Activated T-helper 1 cell treated with anti-CD3 and anti-CD28 coated beads, Interleukin-12 subunit alpha, Interleukin-12 subunit beta, Interleukin-2, Interleukin-4 antibody, amounts not matched to agents 30 ng/mL and 10 ng/mL and 1 ng/mL, durations not matched to agents 14 hours and 24 hours and 36 hours (primary cell): ENCODE results near the gene CUTC. TPM values are rescaled to one million over a fixed set of nuclear protein-coding genes. Genes with fewer than 3 reads are reported as not detected.

Source experiments
- DNase-seq: peaks from one replicate; pipeline ENCODE4 v3.0.0; 2021; ENCODE audit warnings: low spot score
- H3K27ac Mint-ChIP-seq: one replicate; pipeline ENCODE4 v1.8.0; 2021; ENCODE audit warnings: mild to moderate bottlenecking, mixed read lengths
- H3K27me3 Mint-ChIP-seq: one replicate; pipeline ENCODE4 v1.8.0; 2022; ENCODE audit warnings: mild to moderate bottlenecking, moderate library complexity, mixed read lengths; ENCODE audit not compliant: insufficient read depth
- H3K36me3 Mint-ChIP-seq: one replicate; pipeline ENCODE4 v1.8.0; 2021; ENCODE audit warnings: low read depth, mixed read lengths
- H3K4me1 Mint-ChIP-seq: one replicate; pipeline ENCODE4 v1.8.0; 2021; ENCODE audit warnings: low read depth, mixed read lengths
- H3K4me3 Mint-ChIP-seq: one replicate; pipeline ENCODE4 v1.8.0; 2021; ENCODE audit warnings: mild to moderate bottlenecking, moderate library complexity, mixed read lengths
- H3K9me3 Mint-ChIP-seq: one replicate; pipeline ENCODE4 v1.8.0; 2021; ENCODE audit warnings: mixed read lengths
- intact Hi-C: fragments of 100-400 bp; cut with micrococcal nuclease; formaldehyde crosslinking; loops from one replicate; pipeline ENCODE4 v1.15.1; 2024
- total RNA-seq: library from RNA; stranded (reverse); gene quantifications from 2 replicates; pipeline ENCODE4 v1.2.3, GENCODE V29; 2022

The CUTC gene
- total RNA-seq, 1 donor from 2014 or later, result 42.2 TPM

DNA sequence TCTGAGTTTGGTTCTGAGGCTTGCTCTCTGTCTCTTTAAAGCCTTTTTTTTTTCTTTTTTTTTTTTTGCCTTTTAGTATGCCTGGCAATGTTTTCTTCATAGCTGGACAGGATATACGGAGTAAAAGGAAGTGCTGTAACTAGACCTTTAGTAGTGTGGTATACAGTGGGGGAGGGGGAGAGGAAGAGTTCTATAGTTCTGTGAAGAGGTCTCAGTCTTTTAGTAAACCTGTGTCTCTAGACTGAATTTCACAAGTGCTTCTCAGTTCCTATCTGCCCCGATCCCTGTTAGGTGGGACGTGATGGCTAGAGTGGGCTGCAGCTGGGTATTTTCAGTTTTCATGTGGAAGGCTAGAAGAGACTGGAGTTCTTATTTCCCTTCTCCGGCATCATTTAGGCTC is 47.3 kb downstream of the CUTC start:
- Mint-ChIP-seq H3K4me3 (no peak overlapping the region), H3K27me3 (peaks cover 8% of the 10 kb centered on the region), H3K36me3 (no peaks in the 10 kb centered on the region), H3K9me3 (no peaks in the 10 kb centered on the region), H3K4me1 (peaks cover 6% of the 10 kb centered on the region), H3K27ac (no peak overlapping the region)
- intact Hi-C loops, result no loop called here
- no peak for DNase-seq

DNA sequence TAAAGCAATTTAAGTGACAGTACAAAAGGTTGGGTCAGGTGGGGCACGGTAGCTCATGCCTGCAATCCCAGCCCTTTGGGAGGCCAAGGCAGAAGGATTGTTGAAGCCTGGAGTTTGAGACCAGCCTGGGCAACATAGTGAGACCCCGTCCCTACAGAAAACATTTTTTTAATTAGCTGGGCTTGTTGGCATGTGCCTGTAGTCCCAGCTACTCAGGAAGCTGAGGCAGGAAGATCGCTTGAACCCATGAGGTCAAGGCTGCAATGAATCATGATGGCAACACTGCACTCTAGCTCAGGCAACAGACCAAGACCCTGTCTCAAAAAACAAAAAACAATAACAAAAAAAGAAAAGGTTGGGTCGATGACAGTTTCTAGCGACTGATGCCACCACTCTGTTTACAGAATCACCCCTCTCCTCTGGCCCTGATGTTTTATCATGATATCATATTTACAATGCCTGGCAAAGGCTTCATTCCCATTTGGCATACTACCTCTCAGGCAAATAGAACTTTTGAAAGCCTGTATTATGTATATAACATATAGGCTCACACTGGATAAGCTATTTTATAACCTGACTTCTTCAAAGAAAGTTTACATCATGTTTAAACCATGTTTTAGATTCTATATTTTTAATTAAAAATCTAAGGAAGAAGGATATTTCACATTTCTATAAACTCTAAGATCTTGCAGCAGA is 49.8 kb downstream of the CUTC start:
- no peak for DNase-seq
- no peak overlapping the region for H3K27ac Mint-ChIP-seq
- H3K9me3 Mint-ChIP-seq, result no peaks in the 10 kb centered on the region
- H3K36me3 Mint-ChIP-seq, result no peaks in the 10 kb centered on the region
- peaks cover 6% of the 10 kb centered on the region for H3K4me1 Mint-ChIP-seq
- H3K4me3 Mint-ChIP-seq, result no peak overlapping the region
- H3K27me3 Mint-ChIP-seq, result peaks cover 7% of the 10 kb centered on the region
- intact Hi-C loops, result no loop called here

DNA sequence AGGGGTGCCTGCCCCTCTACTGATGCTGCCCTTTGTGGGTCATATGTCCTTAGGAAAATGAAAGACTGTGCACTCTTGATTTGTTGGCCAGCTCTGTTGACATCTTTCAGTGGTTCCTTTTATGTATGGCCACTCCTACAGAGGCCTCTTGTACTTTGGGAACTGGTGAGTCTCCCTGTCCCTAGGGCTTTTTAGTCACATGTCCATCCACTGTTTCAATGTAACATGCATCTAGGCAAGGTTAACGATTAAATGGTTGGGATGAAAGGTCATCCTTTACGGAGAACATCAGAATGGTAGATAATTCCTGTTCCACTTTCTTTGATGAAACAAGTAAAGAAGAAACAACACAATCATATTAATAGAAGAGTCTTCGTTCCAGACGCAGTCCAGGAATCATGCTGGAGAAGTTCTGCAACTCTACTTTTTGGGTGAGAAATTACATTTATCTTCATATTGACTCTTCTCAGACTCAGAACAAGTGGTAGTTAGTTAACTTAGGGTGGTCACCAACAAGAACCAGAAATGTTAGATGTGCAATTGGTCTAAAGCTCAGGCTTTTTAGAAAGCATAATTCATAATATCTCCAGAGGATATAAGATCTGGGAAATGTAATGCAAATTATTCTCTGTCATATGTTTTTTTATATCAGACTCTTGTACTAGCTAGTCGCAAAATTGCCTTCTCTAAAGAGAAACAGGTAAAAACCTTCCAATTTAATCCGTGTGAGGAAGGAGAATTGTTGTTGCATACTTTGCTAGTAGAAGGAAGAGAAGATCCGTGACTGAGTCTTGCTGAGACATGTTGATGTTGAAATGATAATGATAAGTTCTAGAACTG is 50.6 kb downstream of the CUTC start, which contains the start of gene ABCC2:
Gene ABCC2 (plus strand): TSS at position 194 of the 840 bp plus-strand sequence. CDS start 205 bp downstream, at position 399.
- DNase-seq, result no peak
- intact Hi-C loops, result no loop called here
- H3K9me3 Mint-ChIP-seq, result no peaks in the 10 kb centered on the region
- peaks cover 6% of the 10 kb centered on the region for H3K4me1 Mint-ChIP-seq
- no peaks in the 10 kb centered on the region for H3K36me3 Mint-ChIP-seq
- no peak within 1 kb of the TSS for H3K4me3 Mint-ChIP-seq
- no peak within 1 kb of the TSS for H3K27ac Mint-ChIP-seq
- H3K27me3 Mint-ChIP-seq, result peaks cover 6% of the 10 kb centered on the region

DNA sequence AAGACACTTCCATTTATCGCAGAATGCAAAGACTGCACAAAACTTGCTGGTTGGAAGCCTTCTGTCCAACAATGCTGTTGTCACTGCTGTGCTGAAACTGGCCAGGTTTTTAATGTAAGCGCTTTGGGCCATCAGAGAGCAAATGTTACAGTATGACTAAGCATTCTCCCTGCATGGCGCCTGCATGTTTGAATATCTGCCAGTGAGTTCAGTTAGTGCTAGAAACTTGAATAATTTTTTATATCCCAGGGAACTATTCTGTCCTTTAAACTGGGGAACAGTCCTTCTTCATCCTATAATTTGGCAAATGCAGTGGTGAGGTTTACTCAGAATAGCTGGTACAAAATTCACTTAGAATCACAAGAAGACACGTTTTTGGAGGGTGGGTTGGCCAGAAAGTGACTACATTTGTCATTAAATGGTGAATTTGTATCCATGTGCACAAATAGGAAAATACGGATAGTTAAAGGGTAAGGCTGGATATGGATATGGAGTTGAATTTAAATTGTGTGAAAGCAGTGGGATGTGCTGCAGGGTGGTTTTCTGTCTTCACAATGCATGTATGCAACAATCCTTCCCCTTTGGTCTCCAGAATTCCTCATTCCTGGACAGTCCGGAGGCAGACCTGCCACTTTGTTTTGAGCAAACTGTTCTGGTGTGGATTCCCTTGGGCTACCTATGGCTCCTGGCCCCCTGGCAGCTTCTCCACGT is 52.1 kb downstream of the CUTC start:
- Mint-ChIP-seq H3K36me3 (no peaks in the 10 kb centered on the region), H3K9me3 (no peaks in the 10 kb centered on the region), H3K4me1 (peaks cover 5% of the 10 kb centered on the region), H3K27ac (no peak overlapping the region), H3K27me3 (peaks cover 3% of the 10 kb centered on the region), H3K4me3 (no peak overlapping the region)
- intact Hi-C loops, result no loop called here
- DNase-seq, result no peak

DNA sequence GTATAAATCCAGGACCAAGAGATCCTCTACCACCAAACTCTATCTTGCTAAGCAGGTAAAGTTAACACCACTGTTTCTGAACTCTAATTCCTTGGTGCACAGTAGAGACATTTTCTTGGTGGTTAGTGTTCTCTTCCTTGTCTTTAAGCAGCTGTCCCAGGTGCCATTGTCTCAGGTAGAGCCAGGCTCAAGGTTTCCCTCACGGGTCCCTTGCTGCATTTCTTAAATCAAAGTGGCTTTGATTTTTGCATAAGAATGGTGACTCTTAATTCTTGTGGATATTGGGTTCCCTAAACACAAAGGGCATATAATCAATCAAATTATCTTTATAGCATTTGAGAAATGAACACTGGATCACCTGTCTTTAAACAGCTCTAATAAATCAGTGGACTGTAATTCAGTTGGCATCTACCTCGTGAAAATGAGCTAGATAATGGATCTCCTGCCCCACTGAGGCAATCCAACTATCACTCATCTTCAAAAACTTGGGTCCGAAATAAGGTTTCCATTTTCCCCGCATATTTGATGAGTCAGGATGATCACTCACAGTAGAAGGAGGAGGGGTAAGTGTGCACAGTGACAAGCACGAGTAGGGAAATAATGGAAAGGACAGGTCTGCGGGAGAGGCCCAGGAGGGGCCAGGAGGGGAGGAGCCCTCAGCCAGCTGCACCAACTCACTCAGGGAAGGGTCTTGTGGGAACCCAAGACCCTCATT is 52.9 kb downstream of the CUTC start:
- H3K36me3 Mint-ChIP-seq, result no peaks in the 10 kb centered on the region
- H3K27me3 Mint-ChIP-seq, result peaks cover 3% of the 10 kb centered on the region
- no peak overlapping the region for H3K27ac Mint-ChIP-seq
- DNase-seq, result no peak
- intact Hi-C loops, result no loop called here
- H3K9me3 Mint-ChIP-seq, result no peaks in the 10 kb centered on the region
- no peaks in the 10 kb centered on the region for H3K4me1 Mint-ChIP-seq
- H3K4me3 Mint-ChIP-seq, result no peak overlapping the region

DNA sequence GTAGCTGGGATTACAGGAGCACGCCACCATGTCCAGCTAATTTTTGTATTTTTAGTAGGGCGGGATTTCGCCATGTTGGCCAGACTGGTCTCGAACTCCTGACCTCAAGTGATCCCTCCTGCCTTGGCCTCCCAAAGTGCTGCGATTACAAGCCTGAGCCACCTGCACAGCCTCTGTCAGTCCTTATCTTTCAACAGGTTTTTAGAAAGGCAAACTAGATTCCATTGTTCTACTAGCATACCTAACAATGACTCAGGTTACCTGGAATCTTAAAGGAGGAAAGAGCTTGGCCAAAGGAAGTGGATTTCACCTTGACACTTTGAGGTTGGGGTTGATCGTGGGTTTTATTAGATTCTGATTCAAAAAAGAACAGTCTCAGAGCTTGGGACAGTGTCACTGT is 53.6 kb downstream of the CUTC start:
- no peak for DNase-seq
- H3K27ac Mint-ChIP-seq, result no peak overlapping the region
- no peaks in the 10 kb centered on the region for H3K9me3 Mint-ChIP-seq
- peaks cover 3% of the 10 kb centered on the region for H3K27me3 Mint-ChIP-seq
- intact Hi-C loops, result no loop called here
- H3K36me3 Mint-ChIP-seq, result no peaks in the 10 kb centered on the region
- H3K4me3 Mint-ChIP-seq, result no peak overlapping the region
- H3K4me1 Mint-ChIP-seq, result no peaks in the 10 kb centered on the region

DNA sequence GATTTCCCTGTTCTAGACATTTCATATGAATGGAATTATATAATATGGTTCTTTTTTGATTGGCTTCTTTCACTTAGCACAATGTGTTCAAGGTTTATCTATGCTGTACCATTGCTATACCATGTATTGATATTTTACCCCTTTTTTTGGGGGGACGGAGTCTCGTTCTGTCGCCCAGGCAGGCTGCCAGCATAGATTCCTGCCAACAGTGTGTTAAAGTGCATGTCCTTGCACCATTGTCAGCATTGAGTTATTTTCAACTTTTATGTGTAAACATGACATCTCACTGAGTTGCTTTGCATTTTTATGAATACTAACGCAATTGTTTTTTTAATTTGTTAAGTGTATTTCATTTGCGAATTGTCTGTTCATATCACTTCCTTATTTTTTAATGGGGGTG is 55.3 kb downstream of the CUTC start:
- H3K4me1 Mint-ChIP-seq, result no peaks in the 10 kb centered on the region
- no peaks in the 10 kb centered on the region for H3K36me3 Mint-ChIP-seq
- H3K4me3 Mint-ChIP-seq, result no peak overlapping the region
- DNase-seq, result no peak
- intact Hi-C loops, result no loop called here
- no peak overlapping the region for H3K27ac Mint-ChIP-seq
- H3K27me3 Mint-ChIP-seq, result peaks cover 3% of the 10 kb centered on the region
- no peaks in the 10 kb centered on the region for H3K9me3 Mint-ChIP-seq

DNA sequence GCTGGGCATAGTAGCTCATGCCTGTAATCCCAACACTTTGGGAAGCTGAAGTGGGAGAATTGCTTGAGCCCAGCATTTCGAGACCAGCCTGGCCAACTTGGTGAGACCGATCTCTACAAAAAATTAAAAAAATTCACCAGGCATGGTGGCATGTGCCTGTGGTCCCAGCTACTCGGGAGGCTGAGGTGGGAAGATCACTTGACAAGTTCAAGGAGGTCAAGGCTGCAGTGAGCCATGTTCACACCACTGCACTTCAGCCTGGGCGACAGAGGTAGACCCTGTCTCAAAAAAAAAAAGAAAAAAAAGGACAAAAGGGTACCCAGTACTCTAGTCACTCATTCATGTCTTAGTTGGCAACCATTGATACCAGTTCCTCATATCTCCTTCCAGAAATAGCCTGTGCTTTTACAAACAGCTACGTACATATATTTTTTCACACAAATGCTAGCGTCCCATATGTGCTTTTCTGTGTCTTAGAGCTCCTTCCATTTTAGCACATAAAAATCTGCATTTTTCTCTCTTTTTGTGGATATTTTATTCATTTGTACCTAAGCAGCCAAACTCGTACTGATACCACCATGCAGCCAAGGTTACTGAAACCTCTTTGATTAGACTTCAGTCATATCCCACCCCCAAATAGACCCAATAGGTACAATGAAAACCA is 55.9 kb downstream of the CUTC start:
- H3K4me1 Mint-ChIP-seq, result no peaks in the 10 kb centered on the region
- intact Hi-C loops, result no loop called here
- H3K9me3 Mint-ChIP-seq, result no peaks in the 10 kb centered on the region
- H3K36me3 Mint-ChIP-seq, result no peaks in the 10 kb centered on the region
- DNase-seq, result no peak
- H3K27me3 Mint-ChIP-seq, result peaks cover 3% of the 10 kb centered on the region
- H3K27ac Mint-ChIP-seq, result no peak overlapping the region
- H3K4me3 Mint-ChIP-seq, result no peak overlapping the region

DNA sequence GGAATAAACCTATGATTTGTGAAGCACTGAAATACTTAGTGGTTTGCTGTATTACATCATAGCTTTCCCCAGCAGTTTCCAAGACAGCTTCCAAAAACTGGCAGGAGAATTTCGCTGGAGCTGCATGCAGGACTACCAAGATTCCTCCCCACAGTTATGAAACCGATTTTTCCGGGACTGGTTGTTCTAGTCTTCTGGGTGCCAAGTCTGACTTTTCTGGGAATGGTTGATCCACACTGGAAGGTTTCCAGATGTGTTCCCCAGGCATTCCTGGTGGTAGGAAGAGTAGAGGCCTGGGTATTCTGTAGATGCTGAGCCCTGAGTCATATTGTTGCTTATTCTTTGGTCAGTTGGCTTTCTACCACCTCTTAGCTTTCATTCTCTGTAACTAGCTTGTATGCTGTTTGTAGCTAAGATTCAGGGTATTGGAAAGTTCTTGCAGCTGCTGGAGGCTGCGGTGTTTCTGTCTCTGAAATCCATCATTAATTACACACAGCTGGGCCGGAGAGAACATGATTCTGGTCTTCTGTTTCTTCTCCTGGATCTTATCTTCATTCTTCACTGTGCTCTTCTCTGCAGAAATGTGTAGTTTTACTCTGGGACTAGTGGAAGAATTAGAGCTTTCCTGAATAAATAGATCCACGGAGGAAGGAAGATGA is 56.7 kb downstream of the CUTC start:
- H3K27me3 Mint-ChIP-seq, result peaks cover 3% of the 10 kb centered on the region
- H3K4me1 Mint-ChIP-seq, result no peaks in the 10 kb centered on the region
- H3K36me3 Mint-ChIP-seq, result no peaks in the 10 kb centered on the region
- no peak for DNase-seq
- H3K4me3 Mint-ChIP-seq, result no peak overlapping the region
- H3K27ac Mint-ChIP-seq, result no peak overlapping the region
- no peaks in the 10 kb centered on the region for H3K9me3 Mint-ChIP-seq
- intact Hi-C loops, result no loop called here

DNA sequence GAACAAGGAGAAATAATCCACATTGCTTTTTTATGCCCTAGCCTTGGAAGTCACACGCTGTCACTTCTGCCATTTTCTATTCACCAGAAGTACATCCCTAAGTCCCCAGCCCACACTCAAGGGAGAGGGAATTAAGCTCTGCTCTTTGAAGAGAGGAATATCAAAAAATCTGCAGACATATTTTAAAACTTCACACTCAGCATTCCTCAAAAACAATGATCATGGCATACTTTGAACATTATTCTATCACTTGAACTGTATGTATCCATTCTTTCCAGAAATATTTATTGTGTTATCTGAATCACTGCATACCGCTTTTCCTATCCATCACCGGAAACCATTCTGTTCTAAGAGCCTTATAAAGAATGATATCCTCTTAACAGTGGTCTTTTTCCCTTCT is 59.8 kb downstream of the CUTC start:
- no peak overlapping the region for H3K4me3 Mint-ChIP-seq
- no peak overlapping the region for H3K27ac Mint-ChIP-seq
- H3K27me3 Mint-ChIP-seq, result no peaks in the 10 kb centered on the region
- no peaks in the 10 kb centered on the region for H3K4me1 Mint-ChIP-seq
- H3K9me3 Mint-ChIP-seq, result no peaks in the 10 kb centered on the region
- DNase-seq, result no peak
- intact Hi-C loops, result no loop called here
- no peaks in the 10 kb centered on the region for H3K36me3 Mint-ChIP-seq

DNA sequence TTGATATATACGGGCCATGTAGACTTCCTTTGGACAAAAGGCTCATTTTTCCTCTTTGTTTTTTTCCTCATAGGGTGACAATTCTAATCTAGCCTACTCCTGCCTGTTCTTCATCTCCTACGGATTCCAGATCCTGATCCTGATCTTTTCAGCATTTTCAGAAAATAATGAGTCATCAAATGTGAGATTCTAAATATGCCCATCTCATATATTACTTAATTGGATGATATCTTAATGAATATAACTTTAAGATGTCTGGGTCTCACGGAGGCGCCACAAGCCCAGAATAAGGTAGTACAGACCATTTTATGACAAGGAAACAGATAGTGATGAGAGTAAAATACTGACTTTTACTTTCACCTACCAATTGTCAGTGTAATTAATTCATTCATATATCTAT is 61.8 kb downstream of the CUTC start:
- Mint-ChIP-seq H3K36me3 (no peaks in the 10 kb centered on the region), H3K4me3 (no peak overlapping the region), H3K9me3 (no peaks in the 10 kb centered on the region), H3K4me1 (no peaks in the 10 kb centered on the region), H3K27me3 (peaks cover 2% of the 10 kb centered on the region), H3K27ac (no peak overlapping the region)
- no peak for DNase-seq
- intact Hi-C loops, result no loop called here

DNA sequence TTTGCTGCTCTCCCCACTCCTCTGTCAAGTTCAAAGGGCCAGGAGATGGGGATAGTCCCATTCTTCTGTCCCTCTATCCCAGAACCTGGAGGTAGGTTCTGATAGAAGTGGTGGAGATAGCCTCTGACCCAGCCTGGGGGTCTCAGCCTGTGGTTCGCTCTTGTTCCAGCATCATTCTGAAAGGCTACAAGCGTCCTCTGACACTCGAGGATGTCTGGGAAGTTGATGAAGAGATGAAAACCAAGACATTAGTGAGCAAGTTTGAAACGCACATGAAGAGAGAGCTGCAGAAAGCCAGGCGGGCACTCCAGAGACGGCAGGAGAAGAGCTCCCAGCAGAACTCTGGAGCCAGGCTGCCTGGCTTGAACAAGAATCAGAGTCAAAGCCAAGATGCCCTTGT is 64.9 kb downstream of the CUTC start:
- H3K4me3 Mint-ChIP-seq, result no peak overlapping the region
- no peaks in the 10 kb centered on the region for H3K36me3 Mint-ChIP-seq
- no peaks in the 10 kb centered on the region for H3K9me3 Mint-ChIP-seq
- intact Hi-C loops, result no loop called here
- peaks cover 2% of the 10 kb centered on the region for H3K27me3 Mint-ChIP-seq
- H3K27ac Mint-ChIP-seq, result no peak overlapping the region
- no peaks in the 10 kb centered on the region for H3K4me1 Mint-ChIP-seq
- DNase-seq, result no peak
